CD4-positive, alpha-beta T cell treated with Interleukin-2 at 100 ng/mL for 4 hours (primary cell): ENCODE measurements around the gene ARID1B.

Experiments used
- DNase-seq: peaks from one replicate; pipeline ENCODE4 v3.0.0-alpha.2; 2020; ENCODE audit warnings: low spot score

The ARID1B gene

DNA sequence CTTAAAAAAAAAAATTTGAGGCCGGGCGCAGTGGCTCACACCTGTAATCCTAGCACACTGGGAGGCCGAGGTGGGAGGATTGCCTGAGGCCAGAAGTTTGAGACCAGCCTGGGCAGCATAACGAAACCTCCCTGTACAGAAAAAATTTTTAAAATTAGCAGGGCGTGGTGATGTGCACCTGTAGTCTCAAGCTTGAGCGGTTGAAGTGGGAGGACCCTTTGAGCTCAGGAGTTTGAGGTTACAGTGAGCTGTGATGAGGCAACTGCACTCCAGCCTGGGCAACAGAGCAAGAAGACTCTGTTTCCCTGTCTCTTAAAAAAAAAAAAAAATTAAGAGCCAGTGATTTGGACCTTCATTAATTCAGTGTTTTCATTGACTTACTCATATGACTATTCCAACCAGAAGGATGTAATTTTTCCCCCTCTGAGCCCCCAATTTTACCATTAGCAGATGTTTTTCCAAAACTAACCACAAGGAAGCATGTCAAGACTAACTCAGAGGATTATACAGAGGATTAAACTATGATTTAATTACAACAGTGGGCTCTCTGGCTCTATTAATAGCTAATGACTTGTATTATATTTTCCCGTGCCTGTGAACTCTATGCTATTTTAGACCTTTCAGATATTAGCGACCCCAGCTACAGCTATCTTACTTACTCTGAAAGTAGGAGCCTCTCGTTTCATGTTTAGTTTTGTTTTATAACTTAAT lies 75.1 kb downstream of the ARID1B start:
- DNase-seq = no peak

DNA sequence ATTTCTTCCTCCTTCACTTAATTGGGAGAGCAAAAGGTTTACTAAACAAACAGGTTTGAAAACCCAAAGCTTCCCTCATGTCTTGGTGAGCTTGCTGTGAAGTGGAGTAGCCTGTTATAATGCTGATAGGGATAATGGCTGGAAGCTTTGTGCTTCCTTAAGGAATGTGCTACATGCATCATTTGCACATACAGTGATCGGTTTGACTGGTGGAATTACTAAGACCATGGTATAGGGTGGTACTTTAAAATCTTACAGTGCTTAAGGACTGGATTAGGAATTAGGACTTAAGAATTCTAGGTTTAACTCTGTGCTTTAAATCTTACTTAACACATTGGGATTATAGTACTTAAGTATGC lies 75.7 kb downstream of the ARID1B start:
- DNase-seq = no peak

DNA sequence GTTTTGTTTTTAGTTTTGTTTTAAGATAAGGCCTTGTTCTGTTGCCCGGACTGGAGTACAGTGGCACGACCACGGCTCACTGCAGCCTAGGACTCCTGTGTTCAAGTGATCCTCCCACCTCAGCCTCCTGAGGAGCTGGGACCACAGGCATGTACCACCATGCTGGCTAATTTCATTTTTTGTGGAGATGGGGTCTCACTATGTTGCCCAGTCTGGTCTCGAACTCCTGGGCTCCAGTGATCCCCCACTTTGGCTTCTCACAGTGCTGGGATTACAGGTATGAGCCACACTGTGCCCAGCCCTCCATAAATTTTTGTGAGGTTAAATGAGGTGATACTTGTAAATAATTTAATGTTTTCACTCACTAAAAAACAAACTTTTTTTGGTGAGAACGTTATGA lies 76.6 kb downstream of the ARID1B start:
- no peak for DNase-seq

DNA sequence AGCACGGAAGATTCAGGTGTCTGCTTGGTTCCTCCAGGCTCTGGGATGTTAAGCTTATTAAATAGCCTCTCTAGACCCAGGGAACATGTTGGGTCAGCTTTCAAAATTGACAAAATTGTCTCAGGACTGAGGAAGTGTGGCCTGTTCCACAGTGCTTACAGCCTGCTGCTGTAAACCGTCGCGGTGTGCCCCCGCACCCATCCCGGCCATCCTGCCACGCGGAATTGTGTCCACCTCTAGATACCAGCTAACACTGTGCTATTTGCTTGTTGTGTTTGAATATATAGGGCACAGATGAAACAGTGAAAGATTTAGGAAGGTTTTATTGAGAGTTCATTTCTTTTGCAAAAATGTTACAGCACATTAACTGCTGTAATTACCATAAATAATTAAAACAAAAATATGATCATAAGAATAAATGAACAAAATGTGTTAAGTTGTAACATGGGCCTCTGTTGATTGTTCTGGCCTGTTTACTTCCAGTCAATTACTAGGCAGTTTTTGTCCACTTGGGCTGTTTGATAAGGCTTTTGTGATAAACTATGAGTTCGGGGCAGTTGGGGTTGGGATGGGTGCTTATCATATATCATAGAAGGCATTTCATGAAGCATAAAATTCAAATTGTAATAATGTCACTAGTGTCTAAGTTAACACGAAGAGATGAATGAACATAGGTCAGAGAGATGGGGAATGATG lies 77.4 kb downstream of the ARID1B start:
- no peak for DNase-seq

DNA sequence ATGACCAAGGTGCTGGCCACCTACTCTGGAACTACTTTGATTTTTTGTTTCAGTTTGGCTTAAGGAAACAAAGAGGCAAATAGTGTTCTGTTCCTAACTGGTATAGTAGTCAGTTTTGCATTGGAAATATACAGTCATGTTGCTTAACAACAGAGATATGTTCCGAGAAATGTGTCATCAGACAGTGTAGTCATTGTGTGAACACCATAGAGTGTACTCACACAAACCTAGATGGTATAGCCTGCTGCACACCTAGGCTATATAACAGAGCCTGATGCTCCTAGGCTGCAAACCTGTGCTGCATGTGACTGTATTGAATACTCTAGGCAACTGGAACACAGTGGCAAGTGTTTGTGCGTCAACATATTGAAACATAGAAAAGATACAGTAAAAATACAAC lies 80.4 kb downstream of the ARID1B start:
- DNase-seq = peak; percentile 23

DNA sequence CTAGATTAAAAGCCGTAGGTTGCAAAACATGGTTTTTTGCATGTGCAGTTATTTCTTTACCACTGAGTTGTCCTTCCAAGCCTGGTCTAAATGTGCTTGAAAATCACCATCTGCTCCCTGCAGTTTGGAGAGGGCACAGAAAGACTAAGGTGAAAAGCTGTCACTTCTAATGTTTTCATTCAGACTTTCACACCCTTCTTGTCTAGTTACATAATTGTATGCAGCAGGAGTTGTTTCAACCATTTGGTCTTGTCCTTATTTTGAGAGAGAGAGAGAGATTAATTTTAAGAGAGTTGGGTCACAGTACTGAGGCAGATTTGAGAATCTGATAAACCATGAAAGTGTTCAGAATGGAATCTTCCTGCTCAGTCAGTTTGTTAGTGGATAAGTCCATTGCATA lies 82.5 kb downstream of the ARID1B start:
- DNase-seq = no peak

DNA sequence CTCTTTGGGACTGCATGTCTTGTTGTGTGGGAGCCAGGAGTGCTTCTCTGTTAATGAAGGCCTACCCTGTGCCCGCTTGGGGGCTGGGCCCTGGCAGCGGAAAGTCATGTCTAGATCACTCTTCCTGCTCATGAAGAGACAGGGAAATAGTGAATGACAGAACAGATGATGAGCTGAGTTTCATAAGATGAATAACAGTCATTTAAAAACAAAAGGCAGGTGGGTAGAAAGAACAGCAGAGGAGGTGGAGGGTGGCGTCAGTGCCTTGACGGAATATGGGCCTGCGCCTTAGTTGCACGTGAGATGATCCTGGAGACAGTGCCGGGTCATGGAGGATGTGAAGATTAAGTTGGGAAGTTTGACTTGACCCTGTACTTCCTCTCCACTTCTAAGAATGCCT lies 85.5 kb downstream of the ARID1B start:
- no peak for DNase-seq

DNA sequence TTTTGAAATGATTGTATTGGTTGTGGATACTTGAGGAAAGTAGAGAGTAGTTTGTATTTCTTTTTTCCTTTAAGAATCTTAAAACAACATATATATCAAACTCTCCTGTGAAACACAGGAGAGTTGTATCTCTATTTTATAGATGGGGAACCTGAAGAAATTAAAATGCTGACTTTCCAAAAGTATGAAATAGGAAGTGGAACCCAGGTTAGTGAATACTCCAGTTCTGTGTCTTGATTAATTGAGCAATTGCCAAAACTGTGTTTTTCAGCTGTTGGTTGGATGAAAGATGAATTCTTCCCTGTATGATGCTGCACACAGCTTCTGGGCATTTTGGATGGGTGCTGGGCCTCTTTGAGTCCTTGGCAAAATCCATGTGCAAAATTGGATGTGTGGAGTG lies 86.3 kb downstream of the ARID1B start:
- DNase-seq = no peak

DNA sequence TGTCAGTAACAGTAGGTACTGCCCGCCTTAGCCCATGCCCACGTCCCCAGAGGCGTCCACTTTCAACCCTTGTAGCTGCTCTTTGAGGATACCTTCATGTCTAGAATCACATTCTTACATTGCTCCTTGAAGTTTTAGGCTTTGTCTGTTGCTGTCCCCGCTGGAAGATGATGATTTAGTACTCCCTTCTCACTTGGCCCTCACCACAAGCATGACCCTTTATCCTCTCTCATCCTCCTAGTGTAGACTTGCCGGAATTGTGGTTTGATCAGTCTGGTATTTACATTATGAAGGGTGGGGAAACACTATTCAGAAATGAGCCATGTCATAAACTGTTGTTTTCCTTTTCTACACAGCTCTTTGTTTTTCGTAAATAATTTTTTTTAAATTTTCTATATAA lies 87.4 kb downstream of the ARID1B start:
- DNase-seq = no peak

DNA sequence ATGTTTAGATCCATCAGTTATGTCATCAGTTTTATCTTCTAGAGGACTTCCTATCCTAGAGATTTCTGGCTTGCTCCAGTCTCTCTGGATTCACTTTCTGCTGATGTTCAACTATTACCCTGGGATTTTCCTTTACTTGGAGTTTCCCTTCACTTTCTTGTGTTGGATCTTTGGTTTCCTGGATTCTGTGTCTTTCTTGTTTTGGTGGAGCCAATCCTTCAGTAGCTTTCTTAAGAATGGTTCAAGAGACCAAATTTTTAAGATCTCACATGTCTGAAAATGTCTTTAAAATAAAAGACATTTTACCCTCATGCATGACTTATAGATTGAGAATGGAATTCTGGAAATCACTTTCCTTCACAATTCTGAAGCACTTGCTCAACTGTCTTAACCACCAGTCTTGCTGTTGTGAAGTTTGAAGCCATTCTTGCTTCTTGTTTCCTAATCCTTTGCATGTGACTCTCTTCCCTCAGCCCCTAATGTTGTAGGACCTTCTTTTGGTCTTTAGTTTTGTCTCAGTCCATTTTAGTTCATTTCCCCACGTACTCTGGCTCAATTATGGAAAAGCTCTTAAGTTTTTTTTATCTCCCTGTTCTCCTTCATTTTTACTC lies 87.9 kb downstream of the ARID1B start:
- no peak for DNase-seq

DNA sequence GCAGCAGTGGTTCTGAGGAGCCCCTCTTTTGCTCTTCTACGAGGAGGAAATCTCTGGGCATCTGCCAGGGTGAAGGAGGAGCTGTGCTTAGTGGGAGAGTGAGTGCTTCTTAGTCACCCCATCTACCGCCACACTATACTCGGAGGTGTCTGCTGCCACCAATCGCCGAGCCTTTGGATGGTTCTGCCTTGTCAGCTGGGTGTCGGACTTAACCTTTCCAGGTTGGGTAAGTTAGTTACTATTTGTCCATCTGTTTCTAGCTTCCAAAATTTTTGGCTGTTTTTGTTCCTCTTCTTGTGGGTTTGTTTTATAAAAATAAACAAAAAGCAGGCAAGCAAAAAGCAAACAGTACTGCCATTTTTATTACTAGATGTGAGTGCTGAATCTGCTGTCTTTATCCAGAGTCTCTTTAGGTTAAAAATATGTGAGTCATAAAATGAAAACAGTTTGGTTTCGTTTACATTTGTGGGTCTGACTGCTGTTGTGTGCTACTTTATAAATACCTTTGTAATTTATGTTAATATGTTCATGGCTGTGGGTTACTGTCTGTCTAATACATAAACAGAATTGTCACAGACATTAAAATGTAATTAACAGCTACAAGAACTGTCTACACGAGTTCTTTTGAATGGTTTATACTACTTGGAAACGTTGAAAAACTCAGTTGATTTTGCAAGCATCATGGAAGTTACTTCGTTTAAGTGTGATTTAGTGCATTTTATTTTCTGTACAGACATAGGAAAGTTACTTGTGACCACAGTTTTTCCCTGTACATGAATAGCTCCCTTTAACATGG lies 89.2 kb downstream of the ARID1B start:
- DNase-seq = peak; percentile 38

DNA sequence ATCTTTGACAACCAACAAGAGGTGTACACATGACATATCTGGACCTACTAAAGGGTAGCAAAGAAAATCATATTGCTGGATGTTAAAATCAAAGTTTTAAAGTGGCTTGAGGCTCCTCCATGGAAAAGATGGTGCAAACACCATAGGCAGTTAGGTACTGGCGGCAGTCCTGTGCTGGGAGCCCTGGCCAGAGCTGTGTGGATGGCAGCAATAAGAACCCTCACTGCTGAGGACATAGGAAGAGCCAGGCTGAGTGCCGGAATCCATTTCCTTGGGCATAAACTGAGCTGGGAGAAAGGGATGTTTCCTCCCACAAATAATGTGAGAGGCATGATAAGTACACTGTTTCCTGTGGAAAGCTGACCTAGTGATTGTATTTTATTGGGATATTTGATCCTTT lies 89.9 kb downstream of the ARID1B start:
- DNase-seq = no peak

DNA sequence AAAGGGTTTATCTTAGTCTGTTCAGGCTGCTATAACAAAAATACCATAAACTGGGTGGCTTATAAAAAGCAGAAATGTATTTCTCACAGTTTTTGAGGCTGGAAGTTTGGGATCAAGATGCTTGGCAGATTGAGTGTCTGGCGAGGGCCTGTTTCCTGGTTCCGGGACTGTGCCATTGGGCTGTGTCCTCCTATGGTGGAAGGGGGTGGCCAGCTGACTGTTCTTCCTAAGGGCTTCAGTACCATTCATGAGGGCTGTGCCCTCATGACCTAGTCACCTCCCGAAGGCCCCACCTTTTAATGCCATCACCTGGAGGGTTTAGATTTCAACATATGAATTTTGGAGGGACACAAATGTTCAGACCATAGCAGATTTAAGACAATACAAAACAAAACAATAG lies 91.2 kb downstream of the ARID1B start:
- DNase-seq = no peak

DNA sequence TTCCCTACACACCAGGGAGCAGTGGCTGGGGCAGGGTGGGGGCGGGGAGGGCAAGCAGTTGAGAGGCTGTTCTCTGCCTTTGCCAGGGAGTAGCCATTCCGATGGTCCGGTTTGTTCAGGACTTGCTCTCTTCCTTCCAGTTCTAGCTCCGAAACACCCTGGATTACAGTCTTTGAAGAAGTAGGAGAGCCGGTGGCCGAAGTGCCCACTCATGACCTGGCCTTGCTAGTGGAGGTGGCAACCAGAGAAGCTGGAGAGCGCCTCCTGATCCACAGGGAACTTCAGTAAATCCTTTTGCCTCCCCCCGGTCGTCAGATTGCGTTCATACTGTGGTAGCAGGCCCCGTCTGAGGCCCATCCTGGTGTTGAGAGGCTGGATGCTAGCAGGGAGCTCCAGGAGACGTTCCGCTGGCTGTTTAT lies 92.8 kb downstream of the ARID1B start:
- DNase-seq = no peak

DNA sequence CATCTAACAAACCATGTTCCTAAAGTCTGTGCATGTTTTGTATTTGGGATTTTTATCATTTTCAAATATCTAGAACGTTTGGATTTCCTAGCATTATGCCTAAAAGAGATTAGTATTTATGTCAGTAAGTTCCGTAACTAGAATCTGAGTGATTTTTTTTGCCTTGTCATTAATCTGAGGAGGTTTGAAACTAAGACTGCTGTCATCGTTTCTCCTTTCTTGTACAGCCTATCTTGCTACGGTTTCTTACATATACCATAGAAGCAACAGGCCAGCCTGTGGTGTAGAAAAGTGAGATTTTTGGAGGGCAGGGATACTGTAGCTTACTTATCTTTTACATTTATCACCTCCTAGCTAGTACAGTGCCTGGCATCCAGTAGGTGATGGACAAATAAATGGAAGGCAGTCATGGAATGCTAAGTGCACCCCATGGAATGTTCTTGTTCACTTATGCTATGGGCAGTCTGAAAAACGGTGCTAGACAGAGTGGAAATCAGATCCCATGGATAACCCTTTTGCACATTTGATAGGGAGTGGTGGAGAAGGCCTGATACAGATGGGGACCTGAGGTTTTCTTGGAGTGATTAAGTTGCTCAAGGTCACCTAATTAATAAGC lies 93.9 kb downstream of the ARID1B start:
- DNase-seq = no peak

DNA sequence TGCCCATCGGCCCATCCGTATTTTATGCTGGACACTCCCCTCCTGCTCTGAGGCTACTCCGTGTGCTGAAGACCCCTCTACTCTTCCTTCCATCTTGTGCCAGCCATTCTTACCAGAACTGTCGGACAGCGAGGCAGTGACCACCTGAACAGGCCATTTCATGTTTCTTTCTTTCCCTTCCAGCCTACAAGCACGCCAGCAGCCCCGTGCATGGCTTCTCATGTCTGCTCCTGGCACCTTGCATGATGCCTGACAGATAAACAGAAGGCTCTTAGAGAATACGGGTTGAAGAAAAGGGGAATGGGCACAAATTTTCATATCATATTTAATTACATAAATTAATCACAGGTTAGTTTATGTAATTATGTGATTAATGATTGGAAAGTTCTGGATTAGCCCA lies 95.7 kb downstream of the ARID1B start:
- no peak for DNase-seq

DNA sequence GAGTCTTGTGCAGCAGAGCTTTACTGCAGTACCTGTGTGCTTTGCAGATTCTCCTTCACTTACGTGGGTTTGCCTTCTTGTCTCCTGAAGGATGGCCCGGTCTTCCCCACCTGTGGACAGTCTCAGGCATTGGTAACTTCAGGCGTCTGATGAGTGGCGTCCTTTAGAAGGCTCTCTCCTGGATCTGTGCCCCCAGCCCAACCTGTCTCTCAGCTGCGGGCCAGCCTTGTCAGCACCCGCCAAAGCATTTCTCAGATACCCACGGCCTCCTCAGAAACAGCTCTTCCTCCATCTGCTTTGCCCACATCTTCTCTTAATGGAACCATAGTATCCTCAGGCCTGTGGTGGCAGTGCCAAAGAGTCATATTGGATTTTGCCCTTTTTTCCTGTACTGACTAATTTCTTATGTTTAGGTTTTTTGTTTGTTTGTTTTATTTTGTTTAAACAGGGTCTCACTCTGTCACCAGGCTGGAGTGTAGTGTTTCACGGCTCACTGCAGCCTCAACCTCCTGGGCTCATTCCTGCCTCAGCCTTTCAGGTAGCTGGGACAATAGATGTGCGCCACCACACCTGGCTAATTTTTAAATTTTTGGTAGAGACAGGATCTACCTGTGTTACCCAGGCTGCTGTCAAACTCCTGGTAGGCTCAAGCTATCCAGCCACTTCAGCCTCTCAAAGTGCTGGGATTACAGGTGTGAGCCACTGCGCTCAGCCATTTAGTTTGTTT lies 96.6 kb downstream of the ARID1B start:
- no peak for DNase-seq

DNA sequence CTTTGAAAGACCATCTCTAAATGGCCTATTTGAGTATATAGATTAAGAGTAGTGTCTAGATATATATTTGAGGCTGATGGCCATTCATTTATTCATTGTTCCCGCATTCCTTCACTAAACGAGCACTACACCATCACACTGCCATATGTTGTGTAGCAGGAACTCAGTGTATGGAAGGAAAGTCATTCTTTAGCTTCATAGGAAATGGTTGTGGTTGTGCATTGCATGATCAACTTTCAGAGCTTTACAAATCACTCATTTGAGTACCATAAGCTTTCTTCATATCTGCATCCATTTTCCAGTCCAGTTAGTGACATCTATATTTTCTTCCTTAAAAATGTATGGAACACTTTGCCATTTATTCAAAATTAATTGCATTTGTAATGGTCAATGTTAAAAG lies 97.9 kb downstream of the ARID1B start:
- DNase-seq = no peak

DNA sequence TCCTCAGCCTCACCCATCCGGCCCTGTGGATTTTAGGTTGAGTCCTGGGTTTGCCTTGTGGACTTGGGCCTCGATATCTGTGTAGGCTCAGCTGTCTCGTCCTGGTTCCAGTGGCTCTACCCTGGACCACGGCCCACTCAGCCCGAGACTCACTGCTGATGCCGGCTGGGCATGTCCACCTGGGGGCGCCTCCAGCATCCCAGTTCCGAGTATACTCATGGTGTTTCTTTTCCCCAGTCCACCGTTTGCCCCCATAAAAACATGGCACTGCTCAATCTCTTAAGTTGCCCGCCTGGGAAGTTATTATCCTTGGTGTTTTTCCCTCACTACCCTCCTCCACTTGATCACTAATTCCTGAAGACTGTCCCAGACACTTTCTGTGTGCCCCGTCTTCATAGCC lies 99.1 kb downstream of the ARID1B start:
- DNase-seq = no peak

DNA sequence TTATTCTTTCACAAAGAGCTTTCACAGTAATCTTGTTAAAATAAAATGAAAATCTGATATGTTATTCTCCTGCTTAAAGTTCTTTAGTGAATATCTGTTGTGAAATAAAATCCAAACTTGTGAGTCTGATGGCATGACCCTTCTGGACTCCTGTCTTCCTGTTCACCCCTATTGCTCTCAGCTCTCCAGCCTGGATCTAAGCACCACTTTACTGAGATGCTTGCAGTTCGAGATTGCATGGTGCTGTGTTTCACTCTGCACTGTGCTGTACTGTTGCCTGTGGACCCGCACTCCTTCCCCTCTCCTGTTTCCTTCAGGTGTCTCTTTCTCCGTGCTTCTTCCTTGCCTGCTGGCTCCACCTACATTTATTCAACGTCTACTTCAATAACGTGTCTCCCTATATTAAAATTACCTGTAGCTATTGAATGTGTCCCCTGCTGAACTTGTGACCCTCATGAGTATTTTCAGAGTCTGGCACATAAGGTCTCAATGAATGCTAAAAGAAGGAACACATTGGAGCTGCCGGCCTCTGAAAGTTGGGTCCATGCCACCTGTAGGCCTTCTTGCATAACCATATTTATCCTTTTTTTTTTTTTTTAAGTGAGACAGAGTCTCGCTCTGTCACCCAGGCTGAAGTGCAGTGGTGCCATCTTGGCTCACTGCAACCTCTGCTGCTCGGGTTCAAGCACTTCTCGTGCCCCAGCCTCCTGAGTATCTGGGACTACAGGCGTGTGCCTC lies 100.1 kb downstream of the ARID1B start:
- DNase-seq = no peak

DNA sequence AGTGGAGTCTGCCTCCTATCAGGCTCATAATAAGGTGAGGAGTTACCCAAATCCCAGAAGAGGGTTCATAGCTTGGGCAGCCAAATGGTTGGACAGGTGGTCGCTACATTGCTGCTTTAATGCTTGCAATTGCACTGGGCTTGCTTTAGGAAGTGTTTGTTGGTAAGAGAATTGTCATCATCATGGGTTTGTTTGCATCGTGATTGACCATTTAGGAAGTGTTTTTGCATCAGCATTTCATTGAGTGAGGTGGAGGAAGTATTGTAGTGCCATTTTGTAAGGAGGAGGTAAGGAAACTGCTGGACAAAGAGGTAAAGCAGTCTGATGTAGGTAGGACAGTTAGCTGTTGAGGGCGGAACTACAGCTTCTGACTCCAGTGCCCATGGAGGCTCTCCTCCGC lies 101.5 kb downstream of the ARID1B start:
- DNase-seq = no peak
